Measurements from ENCODE around the gene ZNF618. TPM values are rescaled to one million over a fixed set of nuclear protein-coding genes. Genes with fewer than 3 reads are reported as not detected.

ZNF618 gene
- total RNA-seq = 12.1 and 13.6 TPM in 2 replicates

DNA sequence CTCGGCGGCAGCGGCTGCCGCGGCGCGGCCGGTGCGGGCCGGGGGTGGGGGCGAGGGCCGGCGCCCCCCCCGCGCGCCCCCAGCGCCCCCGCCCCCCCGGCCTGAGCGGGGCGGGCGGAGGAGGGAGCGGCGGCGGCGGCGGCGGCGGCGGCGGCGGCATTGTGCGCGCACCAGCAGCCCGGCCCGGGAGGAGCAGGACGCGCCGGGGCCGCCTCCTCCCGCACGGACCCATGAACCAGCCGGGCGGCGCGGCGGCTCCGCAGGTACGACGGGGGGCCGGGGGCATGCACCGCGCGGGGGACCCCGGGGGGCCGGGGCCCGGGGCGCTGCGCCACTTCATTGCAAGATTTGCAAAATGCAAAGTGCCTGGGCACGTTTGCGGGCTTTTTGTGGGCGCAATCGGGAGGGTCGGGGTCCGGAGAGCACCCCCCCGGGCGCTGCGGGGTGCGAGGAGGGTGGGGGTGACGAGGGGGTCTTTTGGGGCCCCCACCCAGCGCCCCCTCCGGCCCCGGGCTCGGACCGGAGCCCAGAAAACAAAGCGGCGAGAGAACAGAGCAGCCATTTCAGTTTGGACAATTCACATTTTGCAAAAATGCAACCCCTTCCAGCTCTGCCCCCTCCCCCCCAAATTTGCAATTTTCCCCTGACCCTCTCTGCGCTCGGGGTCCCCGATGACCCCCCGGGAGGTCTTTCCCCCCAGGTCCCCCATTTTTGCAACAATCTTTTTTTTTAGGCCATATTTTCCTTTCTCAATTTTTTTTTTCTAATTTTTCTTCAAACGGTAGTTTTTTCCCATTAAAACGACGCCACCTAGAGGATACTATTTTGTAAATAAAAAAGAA lies at the start of gene ZNF618:
ZNF618 (plus strand) TSS at position 159 of the 842 bp plus-strand sequence; CDS start at position 231, 72 bp downstream.
- no peak for DNase-seq (ENCODE audit: low read depth)
- Histone ChIP-seq H3K27me3 (ENCODE audit: control insufficient read depth, insufficient read depth, low read length) (no peaks in the 10 kb centered on the region), H3K4me3 (ENCODE audit: low read depth, low read length) (peak within 1 kb of the TSS; percentile 85), H3K36me3 (ENCODE audit: control insufficient read depth, insufficient read depth, low read length) (no peaks in the 10 kb centered on the region)
- TF ChIP-seq, protein P1, sequence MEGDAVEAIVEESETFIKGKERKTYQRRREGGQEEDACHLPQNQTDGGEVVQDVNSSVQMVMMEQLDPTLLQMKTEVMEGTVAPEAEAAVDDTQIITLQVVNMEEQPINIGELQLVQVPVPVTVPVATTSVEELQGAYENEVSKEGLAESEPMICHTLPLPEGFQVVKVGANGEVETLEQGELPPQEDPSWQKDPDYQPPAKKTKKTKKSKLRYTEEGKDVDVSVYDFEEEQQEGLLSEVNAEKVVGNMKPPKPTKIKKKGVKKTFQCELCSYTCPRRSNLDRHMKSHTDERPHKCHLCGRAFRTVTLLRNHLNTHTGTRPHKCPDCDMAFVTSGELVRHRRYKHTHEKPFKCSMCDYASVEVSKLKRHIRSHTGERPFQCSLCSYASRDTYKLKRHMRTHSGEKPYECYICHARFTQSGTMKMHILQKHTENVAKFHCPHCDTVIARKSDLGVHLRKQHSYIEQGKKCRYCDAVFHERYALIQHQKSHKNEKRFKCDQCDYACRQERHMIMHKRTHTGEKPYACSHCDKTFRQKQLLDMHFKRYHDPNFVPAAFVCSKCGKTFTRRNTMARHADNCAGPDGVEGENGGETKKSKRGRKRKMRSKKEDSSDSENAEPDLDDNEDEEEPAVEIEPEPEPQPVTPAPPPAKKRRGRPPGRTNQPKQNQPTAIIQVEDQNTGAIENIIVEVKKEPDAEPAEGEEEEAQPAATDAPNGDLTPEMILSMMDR (IDR thresholded peaks at IDR 0.05; ENCODE audit: insufficient read depth, low read length, poor library complexity, severe bottlenecking) = peak; percentile 41

GRCh38 chr9:113828221-113828620 lies 47.9 kb upstream of the ZNF618 start:
- H3K27me3 ChIP-seq (ENCODE audit: control insufficient read depth, insufficient read depth, low read length) = no peaks in the 10 kb centered on the region
- H3K4me3 ChIP-seq (ENCODE audit: low read depth, low read length) = no peak overlapping the region
- TF ChIP-seq, protein P1 (IDR thresholded peaks at IDR 0.05; ENCODE audit: insufficient read depth, low read length, poor library complexity, severe bottlenecking) = no peak
- no peak for DNase-seq (ENCODE audit: low read depth)
- no peaks in the 10 kb centered on the region for H3K36me3 ChIP-seq (ENCODE audit: control insufficient read depth, insufficient read depth, low read length)

DNA sequence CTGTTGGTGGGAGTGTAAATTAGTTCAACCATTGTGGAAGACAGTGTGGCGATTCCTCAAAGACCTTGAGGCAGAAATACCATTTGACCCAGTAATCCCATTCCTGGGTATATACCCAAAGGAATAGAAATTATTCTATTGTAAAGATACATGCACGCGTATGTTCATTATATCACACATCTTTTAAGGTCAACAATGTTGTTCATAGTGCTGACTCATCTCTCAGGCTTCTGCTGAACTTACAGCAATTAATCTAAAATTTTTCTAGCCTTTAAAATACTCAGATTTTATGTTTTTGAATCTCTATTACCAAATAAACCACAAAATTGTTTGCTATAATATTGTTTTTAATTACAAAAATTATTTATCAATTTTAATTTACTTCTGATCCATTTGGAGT lies 38.8 kb upstream of the ZNF618 start:
- DNase-seq (ENCODE audit: low read depth) = no peak
- no peaks in the 10 kb centered on the region for H3K36me3 ChIP-seq (ENCODE audit: control insufficient read depth, insufficient read depth, low read length)
- TF ChIP-seq, protein P1 (IDR thresholded peaks at IDR 0.05; ENCODE audit: insufficient read depth, low read length, poor library complexity, severe bottlenecking) = no peak
- H3K4me3 ChIP-seq (ENCODE audit: low read depth, low read length) = no peak overlapping the region
- H3K27me3 ChIP-seq (ENCODE audit: control insufficient read depth, insufficient read depth, low read length) = no peaks in the 10 kb centered on the region

- TF ChIP-seq, protein P1 (IDR thresholded peaks at IDR 0.05; ENCODE audit: insufficient read depth, low read length, poor library complexity, severe bottlenecking) = no peak
- no peaks in the 10 kb centered on the region for H3K27me3 ChIP-seq (ENCODE audit: control insufficient read depth, insufficient read depth, low read length)
- H3K36me3 ChIP-seq (ENCODE audit: control insufficient read depth, insufficient read depth, low read length) = no peaks in the 10 kb centered on the region
- DNase-seq (ENCODE audit: low read depth) = no peak
- H3K4me3 ChIP-seq (ENCODE audit: low read depth, low read length) = no peak overlapping the region
Observed at GRCh38 chr9:113842086-113842485, 34.0 kb upstream of the ZNF618 start.

DNA sequence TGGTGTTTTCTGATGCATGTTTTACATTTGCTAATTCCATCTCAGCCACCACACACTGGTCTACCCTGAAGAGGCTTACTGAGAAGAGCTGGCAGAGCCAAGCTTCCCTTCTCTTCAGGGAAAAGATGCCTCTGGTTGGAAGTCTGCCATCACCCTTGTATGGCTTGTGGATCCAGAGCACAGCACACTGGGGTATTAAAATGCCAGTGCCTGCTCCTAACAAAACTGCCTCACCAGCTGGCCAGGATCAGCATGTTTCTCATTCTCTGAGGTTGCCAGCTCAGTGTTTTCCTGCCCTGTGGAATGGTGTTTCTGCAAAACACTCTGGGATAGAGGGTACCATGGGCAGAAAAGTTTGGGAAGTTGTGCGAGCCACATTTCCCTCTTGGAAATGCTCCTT lies 31.6 kb upstream of the ZNF618 start:
- H3K36me3 ChIP-seq (ENCODE audit: control insufficient read depth, insufficient read depth, low read length) = no peaks in the 10 kb centered on the region
- no peak for DNase-seq (ENCODE audit: low read depth)
- no peak overlapping the region for H3K4me3 ChIP-seq (ENCODE audit: low read depth, low read length)
- TF ChIP-seq, protein P1 (IDR thresholded peaks at IDR 0.05; ENCODE audit: insufficient read depth, low read length, poor library complexity, severe bottlenecking) = no peak
- no peaks in the 10 kb centered on the region for H3K27me3 ChIP-seq (ENCODE audit: control insufficient read depth, insufficient read depth, low read length)

Measured in kidney epithelial cell (primary cell).